C4-2B (cell line): ENCODE data around the gene NAPSA.

Source experiments
- CTCF ChIP-seq: fragments of 450-650 bp; conservative IDR thresholded peaks from 2 replicates; pipeline ENCODE4 v1.5.1; 2017; ENCODE audit warnings: mild to moderate bottlenecking
- ZFX ChIP-seq: fragments of 450-650 bp; IDR thresholded peaks from 2 replicates; pipeline ENCODE4 v1.6.1; 2017

GRCh38 chr19:50398675-50399367 is 33.4 kb upstream of the NAPSA start:
- TF ChIP-seq CTCF (no peak), ZFX (no peak)
